ENCODE measurements around the gene P2RX6. TPM values are rescaled to one million over a fixed set of nuclear protein-coding genes. Genes with fewer than 3 reads are reported as not detected.

The P2RX6 gene
- total and polyA plus RNA-seq, 9 of the 15 experiments (the other 6 are each of a cell fraction or from before 2014, with no cell fraction given): 0.01 to 3.9 (median 1.5) TPM; not detected in 1

- TF ChIP-seq ZNF232 (CRISPR knock-in tag; IDR thresholded peaks at IDR 0.05): no peak
- TF ChIP-seq SP2 (IDR thresholded peaks at IDR 0.05; ENCODE audit: extremely low read depth, low read depth, low read length, poor library complexity, severe bottlenecking): peak; percentile 8
- TF ChIP-seq KLF6 (CRISPR knock-in tag; IDR thresholded peaks at IDR 0.05; ENCODE audit: borderline replicate concordance): peak; percentile 95
- peak; percentile 98 for TF ChIP-seq KLF1 (tag; IDR thresholded peaks at IDR 0.05)
- TF ChIP-seq ZBTB33 (CRISPR knock-in tag; IDR thresholded peaks at IDR 0.05): no peak
- TF ChIP-seq NR0B1 (IDR thresholded peaks at IDR 0.05; ENCODE audit: partially characterized antibody): no peak
- TF ChIP-seq ZNF311 (CRISPR knock-in tag; IDR thresholded peaks at IDR 0.05): peak; percentile 93
- TF ChIP-seq RBM25 (IDR thresholded peaks at IDR 0.05; ENCODE audit: low read depth, low read length, severe bottlenecking): no peak
- TF ChIP-seq MAFK (IDR thresholded peaks at IDR 0.05; ENCODE audit: low read length): peak; percentile 66
- TF ChIP-seq, protein P1, sequence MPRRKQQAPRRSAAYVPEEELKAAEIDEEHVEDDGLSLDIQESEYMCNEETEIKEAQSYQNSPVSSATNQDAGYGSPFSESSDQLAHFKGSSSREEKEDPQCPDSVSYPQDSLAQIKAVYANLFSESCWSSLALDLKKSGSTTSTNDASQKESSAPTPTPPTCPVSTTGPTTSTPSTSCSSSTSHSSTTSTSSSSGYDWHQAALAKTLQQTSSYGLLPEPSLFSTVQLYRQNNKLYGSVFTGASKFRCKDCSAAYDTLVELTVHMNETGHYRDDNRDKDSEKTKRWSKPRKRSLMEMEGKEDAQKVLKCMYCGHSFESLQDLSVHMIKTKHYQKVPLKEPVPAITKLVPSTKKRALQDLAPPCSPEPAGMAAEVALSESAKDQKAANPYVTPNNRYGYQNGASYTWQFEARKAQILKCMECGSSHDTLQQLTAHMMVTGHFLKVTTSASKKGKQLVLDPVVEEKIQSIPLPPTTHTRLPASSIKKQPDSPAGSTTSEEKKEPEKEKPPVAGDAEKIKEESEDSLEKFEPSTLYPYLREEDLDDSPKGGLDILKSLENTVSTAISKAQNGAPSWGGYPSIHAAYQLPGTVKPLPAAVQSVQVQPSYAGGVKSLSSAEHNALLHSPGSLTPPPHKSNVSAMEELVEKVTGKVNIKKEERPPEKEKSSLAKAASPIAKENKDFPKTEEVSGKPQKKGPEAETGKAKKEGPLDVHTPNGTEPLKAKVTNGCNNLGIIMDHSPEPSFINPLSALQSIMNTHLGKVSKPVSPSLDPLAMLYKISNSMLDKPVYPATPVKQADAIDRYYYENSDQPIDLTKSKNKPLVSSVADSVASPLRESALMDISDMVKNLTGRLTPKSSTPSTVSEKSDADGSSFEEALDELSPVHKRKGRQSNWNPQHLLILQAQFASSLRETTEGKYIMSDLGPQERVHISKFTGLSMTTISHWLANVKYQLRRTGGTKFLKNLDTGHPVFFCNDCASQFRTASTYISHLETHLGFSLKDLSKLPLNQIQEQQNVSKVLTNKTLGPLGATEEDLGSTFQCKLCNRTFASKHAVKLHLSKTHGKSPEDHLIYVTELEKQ (CRISPR knock-in tag; IDR thresholded peaks at IDR 0.05): peak; percentile 89
- TF ChIP-seq ZKSCAN8 (CRISPR knock-in tag; IDR thresholded peaks at IDR 0.05): no peak
- TF ChIP-seq ZNF511 (CRISPR knock-in tag; IDR thresholded peaks at IDR 0.05): no peak
- TF ChIP-seq, protein P2, sequence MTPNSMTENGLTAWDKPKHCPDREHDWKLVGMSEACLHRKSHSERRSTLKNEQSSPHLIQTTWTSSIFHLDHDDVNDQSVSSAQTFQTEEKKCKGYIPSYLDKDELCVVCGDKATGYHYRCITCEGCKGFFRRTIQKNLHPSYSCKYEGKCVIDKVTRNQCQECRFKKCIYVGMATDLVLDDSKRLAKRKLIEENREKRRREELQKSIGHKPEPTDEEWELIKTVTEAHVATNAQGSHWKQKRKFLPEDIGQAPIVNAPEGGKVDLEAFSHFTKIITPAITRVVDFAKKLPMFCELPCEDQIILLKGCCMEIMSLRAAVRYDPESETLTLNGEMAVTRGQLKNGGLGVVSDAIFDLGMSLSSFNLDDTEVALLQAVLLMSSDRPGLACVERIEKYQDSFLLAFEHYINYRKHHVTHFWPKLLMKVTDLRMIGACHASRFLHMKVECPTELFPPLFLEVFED (CRISPR knock-in tag; conservative IDR thresholded peaks at IDR 0.05): peak; percentile 98
- peak; percentile 60; the same call in 1 of the 2 replicates for TF ChIP-seq CHD2 (IDR thresholded peaks at IDR 0.05; ENCODE audit: low read depth, low read length)
- TF ChIP-seq RFX1 (IDR thresholded peaks at IDR 0.05): no peak
- TF ChIP-seq, protein P3, sequence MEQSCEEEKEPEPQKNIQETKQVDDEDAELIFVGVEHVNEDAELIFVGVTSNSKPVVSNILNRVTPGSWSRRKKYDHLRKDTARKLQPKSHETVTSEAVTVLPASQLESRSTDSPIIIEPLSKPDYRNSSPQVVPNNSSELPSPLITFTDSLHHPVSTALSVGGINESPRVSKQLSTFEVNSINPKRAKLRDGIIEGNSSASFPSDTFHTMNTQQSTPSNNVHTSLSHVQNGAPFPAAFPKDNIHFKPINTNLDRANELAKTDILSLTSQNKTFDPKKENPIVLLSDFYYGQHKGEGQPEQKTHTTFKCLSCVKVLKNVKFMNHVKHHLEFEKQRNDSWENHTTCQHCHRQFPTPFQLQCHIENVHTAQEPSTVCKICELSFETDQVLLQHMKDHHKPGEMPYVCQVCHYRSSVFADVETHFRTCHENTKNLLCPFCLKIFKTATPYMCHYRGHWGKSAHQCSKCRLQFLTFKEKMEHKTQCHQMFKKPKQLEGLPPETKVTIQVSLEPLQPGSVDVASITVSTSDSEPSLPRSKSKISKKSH (CRISPR knock-in tag; IDR thresholded peaks at IDR 0.05): peak; percentile 92; the same call in 1 of the 2 replicates
- TF ChIP-seq CAMTA2 (CRISPR knock-in tag; conservative IDR thresholded peaks at IDR 0.05): peak; percentile 98
Measured at GRCh38 chr22:20981787-20982562, 33.0 kb upstream of the P2RX6 start, which contains the start of gene LZTR1 (continued).

Data from K562 (cell line).